Inferior parietal cortex (tissue), 1 donor: ENCODE data around the gene SLC9A4.

Source experiments
- DNase-seq: peaks from one replicate; pipeline ENCODE4 v3.0.0-alpha.2; 2016; ENCODE audit errors: extremely low spot score

SLC9A4 gene

GRCh38 chr2:102498414-102498813, 25.4 kb downstream of the SLC9A4 start:
- no peak for DNase-seq

DNA sequence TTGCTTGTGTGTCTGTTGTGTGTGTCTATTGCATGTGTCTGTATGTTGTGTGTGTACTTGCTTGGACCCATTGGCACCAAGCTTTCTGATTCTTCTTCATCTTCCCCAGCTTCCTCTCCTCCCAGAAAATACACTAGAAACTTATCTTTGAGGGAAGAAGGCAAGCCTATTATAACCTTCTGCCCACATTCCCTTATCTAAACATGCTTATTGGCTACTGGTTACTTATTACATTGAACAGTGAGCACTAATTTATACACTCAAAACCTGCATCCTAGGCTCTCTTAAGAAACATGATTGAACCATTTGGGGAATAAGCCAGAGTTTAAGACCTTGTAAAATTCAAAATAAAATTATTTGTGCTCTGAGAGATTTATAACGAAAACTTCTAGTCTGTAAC, 26.5 kb downstream of the SLC9A4 start:
- no peak for DNase-seq

DNA sequence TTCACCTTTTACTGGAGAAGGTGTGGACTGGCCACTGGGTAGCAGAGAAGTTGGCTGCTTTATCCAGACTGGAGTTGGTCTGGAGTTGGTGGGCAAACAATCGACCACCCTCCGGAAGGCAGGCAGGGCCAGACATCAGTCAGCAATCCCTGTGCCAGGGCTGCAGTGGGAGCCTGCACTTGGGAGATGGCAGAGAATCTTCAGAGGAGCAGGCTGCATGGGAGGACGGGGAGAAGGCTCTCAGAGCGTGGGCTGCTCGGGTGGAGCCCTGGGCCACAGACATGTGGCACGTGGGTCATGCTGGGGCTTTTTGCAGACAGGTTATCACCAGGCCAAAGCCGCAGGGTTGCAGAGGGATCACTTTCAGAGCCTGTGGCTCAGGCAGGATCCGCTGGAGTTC, 29.6 kb downstream of the SLC9A4 start:
- DNase-seq = no peak

GRCh38 chr2:102504833-102505232, 31.8 kb downstream of the SLC9A4 start:
- DNase-seq = no peak

- DNase-seq = no peak
Measured at GRCh38 chr2:102505290-102505689, 32.3 kb downstream of the SLC9A4 start.

GRCh38 chr2:102506743-102507142, 33.7 kb downstream of the SLC9A4 start:
- DNase-seq = no peak

- DNase-seq = no peak
Measured at GRCh38 chr2:102508863-102509262, 35.8 kb downstream of the SLC9A4 start.

DNA sequence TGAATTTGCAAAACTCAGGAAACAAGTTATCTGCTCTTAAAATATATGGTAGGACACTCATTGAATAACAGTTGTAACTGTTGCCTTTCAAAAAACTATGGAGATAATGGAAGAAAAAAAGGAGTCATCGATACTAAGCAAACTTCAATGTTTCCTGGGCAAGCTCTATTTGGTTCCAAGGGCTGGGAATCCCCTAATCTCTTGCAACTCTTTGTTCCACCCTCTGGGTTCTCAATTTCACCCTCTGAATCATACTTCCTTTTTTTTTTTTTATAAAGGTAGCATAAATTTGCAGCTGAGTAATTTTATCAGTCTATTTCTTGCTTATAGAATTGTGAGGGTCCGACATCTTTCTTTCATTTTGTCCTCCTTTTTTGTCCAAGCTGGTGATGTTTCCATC, 36.7 kb downstream of the SLC9A4 start:
- DNase-seq = no peak

- no peak for DNase-seq
Measured at GRCh38 chr2:102510791-102511575, 38.0 kb downstream of the SLC9A4 start.

- DNase-seq = no peak
Measured at GRCh38 chr2:102512161-102512560, 39.1 kb downstream of the SLC9A4 start.

DNA sequence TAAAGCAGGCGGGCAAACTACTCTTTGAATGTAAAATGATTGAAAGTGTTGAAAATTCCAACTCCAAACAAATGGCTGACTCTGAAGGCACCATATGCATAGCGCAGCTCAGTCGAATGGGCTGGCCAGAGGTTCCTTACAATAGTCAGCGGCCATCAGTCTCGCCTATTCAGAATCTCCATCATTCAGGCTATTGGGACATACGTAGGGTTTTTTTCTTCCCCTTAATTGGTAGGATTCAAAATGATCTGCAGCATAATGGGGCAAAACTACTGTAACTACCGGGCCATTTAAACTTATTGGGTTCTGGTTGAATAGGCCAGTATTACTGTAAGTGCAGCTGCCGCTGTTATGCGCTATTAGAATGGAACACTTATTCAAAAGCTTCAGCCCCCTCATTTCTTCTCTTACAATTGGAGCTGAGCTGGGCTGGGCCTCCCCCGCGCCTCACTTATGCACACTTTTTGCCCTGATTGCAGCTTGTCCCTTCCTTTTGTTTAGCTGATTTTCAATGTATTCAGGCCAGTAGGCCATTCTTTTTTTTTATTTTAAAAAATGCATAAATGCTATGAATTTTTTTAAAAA, 40.4 kb downstream of the SLC9A4 start:
- DNase-seq = no peak

- DNase-seq = peak; percentile 14
Measured at GRCh38 chr2:102514061-102514785, 41.2 kb downstream of the SLC9A4 start.

DNA sequence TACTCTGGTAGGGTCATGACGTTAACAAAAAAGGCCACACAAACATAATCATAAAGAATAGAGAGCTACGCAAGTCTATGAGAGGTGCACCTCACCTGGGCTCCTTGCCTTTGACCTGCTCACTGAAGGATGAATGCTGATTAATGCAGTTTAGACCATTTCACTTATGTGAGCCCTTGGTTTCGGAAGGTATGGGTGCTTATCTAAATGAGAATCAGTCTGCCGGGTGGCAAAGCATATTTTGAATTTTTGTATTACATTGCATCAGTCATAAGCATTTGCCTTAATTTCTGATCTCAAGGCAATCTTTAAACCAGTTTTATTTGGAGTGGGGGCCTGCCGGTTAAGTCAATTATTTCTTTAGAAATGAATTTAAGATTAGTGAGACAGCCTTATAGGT, 42.8 kb downstream of the SLC9A4 start:
- DNase-seq = no peak

- DNase-seq = no peak
Measured at GRCh38 chr2:102518170-102518569, 45.1 kb downstream of the SLC9A4 start.

- no peak for DNase-seq
Measured at GRCh38 chr2:102520009-102520408, 47.0 kb downstream of the SLC9A4 start.

- DNase-seq = no peak
Measured at GRCh38 chr2:102520801-102521200, 47.8 kb downstream of the SLC9A4 start.

- DNase-seq = no peak
Measured at GRCh38 chr2:102522162-102522561, 49.1 kb downstream of the SLC9A4 start.

DNA sequence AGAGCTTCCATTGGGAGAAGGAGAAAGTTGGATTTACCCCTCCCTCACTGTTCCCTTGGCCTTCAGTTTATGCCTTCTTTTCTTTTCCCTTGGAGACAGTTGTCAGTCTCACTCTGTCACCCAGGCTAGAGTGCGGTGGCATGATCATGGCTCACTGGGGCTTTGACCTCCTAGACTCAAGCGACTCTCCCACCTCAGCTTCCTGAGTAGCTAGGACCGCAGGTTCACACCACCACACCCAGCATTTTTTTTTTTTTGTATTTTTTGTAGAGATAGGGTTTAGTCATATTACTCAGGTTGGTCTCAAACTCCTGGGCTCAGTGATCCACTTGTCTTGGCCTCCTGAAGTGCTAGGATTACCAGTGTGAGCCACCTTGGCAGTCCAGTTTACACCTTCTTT, 49.9 kb downstream of the SLC9A4 start:
- DNase-seq = no peak

- no peak for DNase-seq
Measured at GRCh38 chr2:102523651-102524050, 50.6 kb downstream of the SLC9A4 start.

GRCh38 chr2:102527086-102527485, 54.1 kb downstream of the SLC9A4 start:
- no peak for DNase-seq

DNA sequence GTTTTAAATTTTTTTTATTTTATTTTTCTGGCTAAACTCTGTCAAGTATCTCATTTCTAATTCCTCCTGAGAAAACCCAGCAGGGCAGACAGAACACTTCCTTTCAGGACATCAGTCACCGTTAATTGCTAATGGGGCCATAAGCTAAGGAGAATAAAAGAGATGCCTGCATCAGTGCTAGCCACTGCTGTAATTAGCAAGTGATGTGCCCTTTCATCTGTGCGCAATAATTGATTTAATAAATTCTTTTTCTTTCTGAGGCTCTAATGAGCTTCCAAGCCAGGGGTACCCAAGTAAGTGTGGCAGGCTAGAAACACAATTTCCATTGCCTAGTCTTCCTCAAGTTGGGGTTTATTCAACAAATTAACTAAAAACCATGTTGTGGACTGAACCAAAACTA, 65.5 kb downstream of the SLC9A4 start:
- DNase-seq = no peak

DNA sequence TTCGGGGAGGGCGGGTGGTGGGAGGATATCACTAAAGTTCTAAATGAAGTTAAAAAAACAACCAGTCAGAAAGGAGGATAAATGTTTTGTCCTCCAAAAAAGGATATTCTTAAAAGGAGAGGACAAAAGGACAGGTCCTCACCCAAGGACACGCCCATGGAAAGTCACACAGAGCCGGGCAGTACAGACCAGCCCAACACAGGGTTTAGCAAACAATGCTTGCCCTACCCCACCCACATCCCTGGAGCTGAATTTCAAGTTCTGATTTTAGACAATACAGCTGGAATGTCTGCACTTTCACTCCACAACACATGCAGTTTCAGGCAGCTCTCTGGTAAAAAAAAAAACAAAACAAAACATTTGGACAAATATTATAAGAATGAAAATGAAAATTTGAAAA, 67.9 kb downstream of the SLC9A4 start:
- DNase-seq = no peak

GRCh38 chr2:102544182-102544581, 71.2 kb downstream of the SLC9A4 start:
- DNase-seq = no peak
